Liver (tissue), 3 donors: ENCODE data around the gene ERP27.
A peak's percentile ranks its signal among the peaks of the same experiment; 100 is the strongest.

ENCODE experiments used
- FOXA1 ChIP-seq: IDR thresholded peaks from 2 replicates; pipeline ENCODE4 v1.6.1; 2016; ENCODE audit warnings: antibody characterized with exemption
- GABPA ChIP-seq, 2 donors: IDR thresholded peaks in 1 of 2; conservative IDR thresholded peaks in 1 of 2; 2 replicates each; pipeline ENCODE4 v1.6.1; 2016; ENCODE audit warnings: antibody characterized with exemption in 2 of 2, mild to moderate bottlenecking in 1 of 2, moderate library complexity in 1 of 2
- NR2F2 ChIP-seq: IDR thresholded peaks from 2 replicates; pipeline ENCODE4 v1.6.1; 2016; ENCODE audit warnings: antibody characterized with exemption
- RAD21 ChIP-seq, 2 donors: IDR thresholded peaks; 2 replicates each; pipeline ENCODE4 v1.6.1; 2016; ENCODE audit warnings: antibody characterized with exemption in 2 of 2, mild to moderate bottlenecking in 2 of 2
- RXRA ChIP-seq, 2 donors: IDR thresholded peaks; 2 replicates each; pipeline ENCODE4 v1.6.1; 2017 to 2018; ENCODE audit warnings: antibody characterized with exemption in 2 of 2, mild to moderate bottlenecking in 1 of 2
- TAF1 ChIP-seq: conservative IDR thresholded peaks from 2 replicates; pipeline ENCODE4 v1.6.1; 2016; ENCODE audit warnings: antibody characterized with exemption, mild to moderate bottlenecking
- YY1 ChIP-seq: IDR thresholded peaks from 2 replicates; pipeline ENCODE4 v1.6.1; 2016; ENCODE audit warnings: antibody characterized with exemption, mild to moderate bottlenecking
- TF ChIP-seq, protein P1 (sequence below): fragments of 150-350 bp; IDR thresholded peaks from 2 replicates; pipeline ENCODE4 v1.5.1; 2017; ENCODE audit warnings: improper control_type of control experiment, low read depth, low read length; ENCODE audit not compliant: missing input control
- TF ChIP-seq, protein P2 (sequence below): IDR thresholded peaks from 2 replicates; pipeline ENCODE4 v1.6.1; 2016; ENCODE audit warnings: antibody characterized with exemption
- TF ChIP-seq, protein P3 (sequence below): IDR thresholded peaks from 2 replicates; pipeline ENCODE4 v1.6.1; 2016; ENCODE audit warnings: antibody characterized with exemption, mild to moderate bottlenecking
- TF ChIP-seq, protein P4 (sequence below): IDR thresholded peaks from 2 replicates; pipeline ENCODE4 v1.6.1; 2016; ENCODE audit warnings: antibody characterized with exemption
- TF ChIP-seq, protein P5 (sequence below): IDR thresholded peaks from 2 replicates; pipeline ENCODE4 v1.6.1; 2016; ENCODE audit warnings: antibody characterized with exemption
- donor health status: healthy.
- donor health status: healthy.

DNA sequence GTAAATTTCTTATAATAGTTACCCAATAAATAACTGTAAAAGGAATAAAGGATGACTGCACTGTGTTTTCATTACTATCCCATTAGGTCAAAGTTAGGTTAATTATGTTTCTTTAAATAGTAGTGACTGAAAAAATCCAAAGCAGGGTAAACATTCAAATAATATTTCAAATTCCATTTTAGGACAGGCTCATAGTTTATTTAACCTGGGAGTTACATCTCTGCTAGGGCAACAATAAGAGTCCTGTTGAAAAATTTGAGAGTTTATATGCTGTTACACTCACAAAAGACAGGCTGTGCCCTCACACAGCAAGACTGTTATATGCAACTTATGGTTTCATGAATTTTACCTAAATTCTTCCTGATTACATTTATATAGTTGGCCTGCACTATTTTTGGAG is 8.0 kb downstream of the ERP27 start:
- TF ChIP-seq, protein P1, sequence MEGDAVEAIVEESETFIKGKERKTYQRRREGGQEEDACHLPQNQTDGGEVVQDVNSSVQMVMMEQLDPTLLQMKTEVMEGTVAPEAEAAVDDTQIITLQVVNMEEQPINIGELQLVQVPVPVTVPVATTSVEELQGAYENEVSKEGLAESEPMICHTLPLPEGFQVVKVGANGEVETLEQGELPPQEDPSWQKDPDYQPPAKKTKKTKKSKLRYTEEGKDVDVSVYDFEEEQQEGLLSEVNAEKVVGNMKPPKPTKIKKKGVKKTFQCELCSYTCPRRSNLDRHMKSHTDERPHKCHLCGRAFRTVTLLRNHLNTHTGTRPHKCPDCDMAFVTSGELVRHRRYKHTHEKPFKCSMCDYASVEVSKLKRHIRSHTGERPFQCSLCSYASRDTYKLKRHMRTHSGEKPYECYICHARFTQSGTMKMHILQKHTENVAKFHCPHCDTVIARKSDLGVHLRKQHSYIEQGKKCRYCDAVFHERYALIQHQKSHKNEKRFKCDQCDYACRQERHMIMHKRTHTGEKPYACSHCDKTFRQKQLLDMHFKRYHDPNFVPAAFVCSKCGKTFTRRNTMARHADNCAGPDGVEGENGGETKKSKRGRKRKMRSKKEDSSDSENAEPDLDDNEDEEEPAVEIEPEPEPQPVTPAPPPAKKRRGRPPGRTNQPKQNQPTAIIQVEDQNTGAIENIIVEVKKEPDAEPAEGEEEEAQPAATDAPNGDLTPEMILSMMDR = no peak
- TF ChIP-seq RXRA (IDR thresholded peaks at IDR 0.05) (no peak), RAD21 (IDR thresholded peaks at IDR 0.05) (peak; percentile 28 to 45), TAF1 (no peak), NR2F2 (no peak), YY1 (no peak), GABPA (IDR thresholded peaks at IDR 0.05 in 1 of 2, conservative IDR thresholded peaks at IDR 0.05 in 1 of 2) (no peak), FOXA1 (no peak)
- TF ChIP-seq, protein P2, sequence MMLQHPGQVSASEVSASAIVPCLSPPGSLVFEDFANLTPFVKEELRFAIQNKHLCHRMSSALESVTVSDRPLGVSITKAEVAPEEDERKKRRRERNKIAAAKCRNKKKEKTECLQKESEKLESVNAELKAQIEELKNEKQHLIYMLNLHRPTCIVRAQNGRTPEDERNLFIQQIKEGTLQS = no peak
- TF ChIP-seq, protein P3, sequence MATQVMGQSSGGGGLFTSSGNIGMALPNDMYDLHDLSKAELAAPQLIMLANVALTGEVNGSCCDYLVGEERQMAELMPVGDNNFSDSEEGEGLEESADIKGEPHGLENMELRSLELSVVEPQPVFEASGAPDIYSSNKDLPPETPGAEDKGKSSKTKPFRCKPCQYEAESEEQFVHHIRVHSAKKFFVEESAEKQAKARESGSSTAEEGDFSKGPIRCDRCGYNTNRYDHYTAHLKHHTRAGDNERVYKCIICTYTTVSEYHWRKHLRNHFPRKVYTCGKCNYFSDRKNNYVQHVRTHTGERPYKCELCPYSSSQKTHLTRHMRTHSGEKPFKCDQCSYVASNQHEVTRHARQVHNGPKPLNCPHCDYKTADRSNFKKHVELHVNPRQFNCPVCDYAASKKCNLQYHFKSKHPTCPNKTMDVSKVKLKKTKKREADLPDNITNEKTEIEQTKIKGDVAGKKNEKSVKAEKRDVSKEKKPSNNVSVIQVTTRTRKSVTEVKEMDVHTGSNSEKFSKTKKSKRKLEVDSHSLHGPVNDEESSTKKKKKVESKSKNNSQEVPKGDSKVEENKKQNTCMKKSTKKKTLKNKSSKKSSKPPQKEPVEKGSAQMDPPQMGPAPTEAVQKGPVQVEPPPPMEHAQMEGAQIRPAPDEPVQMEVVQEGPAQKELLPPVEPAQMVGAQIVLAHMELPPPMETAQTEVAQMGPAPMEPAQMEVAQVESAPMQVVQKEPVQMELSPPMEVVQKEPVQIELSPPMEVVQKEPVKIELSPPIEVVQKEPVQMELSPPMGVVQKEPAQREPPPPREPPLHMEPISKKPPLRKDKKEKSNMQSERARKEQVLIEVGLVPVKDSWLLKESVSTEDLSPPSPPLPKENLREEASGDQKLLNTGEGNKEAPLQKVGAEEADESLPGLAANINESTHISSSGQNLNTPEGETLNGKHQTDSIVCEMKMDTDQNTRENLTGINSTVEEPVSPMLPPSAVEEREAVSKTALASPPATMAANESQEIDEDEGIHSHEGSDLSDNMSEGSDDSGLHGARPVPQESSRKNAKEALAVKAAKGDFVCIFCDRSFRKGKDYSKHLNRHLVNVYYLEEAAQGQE = no peak
- TF ChIP-seq, protein P4, sequence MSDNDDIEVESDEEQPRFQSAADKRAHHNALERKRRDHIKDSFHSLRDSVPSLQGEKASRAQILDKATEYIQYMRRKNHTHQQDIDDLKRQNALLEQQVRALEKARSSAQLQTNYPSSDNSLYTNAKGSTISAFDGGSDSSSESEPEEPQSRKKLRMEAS = no peak
- TF ChIP-seq, protein P5, sequence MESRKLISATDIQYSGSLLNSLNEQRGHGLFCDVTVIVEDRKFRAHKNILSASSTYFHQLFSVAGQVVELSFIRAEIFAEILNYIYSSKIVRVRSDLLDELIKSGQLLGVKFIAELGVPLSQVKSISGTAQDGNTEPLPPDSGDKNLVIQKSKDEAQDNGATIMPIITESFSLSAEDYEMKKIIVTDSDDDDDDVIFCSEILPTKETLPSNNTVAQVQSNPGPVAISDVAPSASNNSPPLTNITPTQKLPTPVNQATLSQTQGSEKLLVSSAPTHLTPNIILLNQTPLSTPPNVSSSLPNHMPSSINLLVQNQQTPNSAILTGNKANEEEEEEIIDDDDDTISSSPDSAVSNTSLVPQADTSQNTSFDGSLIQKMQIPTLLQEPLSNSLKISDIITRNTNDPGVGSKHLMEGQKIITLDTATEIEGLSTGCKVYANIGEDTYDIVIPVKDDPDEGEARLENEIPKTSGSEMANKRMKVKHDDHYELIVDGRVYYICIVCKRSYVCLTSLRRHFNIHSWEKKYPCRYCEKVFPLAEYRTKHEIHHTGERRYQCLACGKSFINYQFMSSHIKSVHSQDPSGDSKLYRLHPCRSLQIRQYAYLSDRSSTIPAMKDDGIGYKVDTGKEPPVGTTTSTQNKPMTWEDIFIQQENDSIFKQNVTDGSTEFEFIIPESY = no peak
